ENCODE measurements around the gene EPHA10.

The EPHA10 gene

GRCh38 chr1:37764888-37765441, at the start of gene EPHA10:
TSS of gene EPHA10 (minus strand) at chr1:37765120. CDS start at chr1:37765066, 54 bp downstream.
- H3K4me3 ChIP-seq (replicated peaks; ENCODE audit: low read depth, low read length) = no peak within 1 kb of the TSS
- TF ChIP-seq CTCF (IDR thresholded peaks at IDR 0.05; ENCODE audit: low read depth, low read length, missing control alignments) = no peak
- DNase-seq (ENCODE audit: extremely low read depth, low read depth) = no peak

DNA sequence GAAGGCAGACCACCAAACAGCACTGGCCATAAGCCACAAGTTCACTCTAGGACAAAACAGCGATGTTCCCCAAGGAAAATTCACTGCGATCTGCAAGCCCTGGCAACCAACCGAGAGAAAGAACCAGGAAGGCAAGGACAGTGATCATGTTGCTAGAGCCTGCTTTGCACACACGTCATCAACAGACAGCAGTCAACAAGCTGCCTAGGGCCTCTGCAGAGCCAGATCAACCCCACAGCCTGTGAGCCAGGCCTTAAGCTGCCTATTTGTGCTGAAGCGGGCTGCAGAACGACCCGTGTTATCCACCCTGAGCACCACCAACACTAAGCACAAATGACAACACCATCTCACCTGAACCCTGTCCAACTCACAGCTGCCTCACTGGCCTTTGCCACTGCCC, 49.3 kb upstream of the EPHA10 start:
- no peak overlapping the region for H3K4me3 ChIP-seq (replicated peaks; ENCODE audit: low read depth, low read length)
- no peak for TF ChIP-seq CTCF (IDR thresholded peaks at IDR 0.05; ENCODE audit: low read depth, low read length, missing control alignments)
- no peak for DNase-seq (ENCODE audit: extremely low read depth, low read depth)

- DNase-seq (ENCODE audit: extremely low read depth, low read depth) = no peak
- no peak overlapping the region for H3K4me3 ChIP-seq (replicated peaks; ENCODE audit: low read depth, low read length)
- no peak for TF ChIP-seq CTCF (IDR thresholded peaks at IDR 0.05; ENCODE audit: low read depth, low read length, missing control alignments)
Observed at GRCh38 chr1:37813529-37814145, 48.7 kb upstream of the EPHA10 start.

DNA sequence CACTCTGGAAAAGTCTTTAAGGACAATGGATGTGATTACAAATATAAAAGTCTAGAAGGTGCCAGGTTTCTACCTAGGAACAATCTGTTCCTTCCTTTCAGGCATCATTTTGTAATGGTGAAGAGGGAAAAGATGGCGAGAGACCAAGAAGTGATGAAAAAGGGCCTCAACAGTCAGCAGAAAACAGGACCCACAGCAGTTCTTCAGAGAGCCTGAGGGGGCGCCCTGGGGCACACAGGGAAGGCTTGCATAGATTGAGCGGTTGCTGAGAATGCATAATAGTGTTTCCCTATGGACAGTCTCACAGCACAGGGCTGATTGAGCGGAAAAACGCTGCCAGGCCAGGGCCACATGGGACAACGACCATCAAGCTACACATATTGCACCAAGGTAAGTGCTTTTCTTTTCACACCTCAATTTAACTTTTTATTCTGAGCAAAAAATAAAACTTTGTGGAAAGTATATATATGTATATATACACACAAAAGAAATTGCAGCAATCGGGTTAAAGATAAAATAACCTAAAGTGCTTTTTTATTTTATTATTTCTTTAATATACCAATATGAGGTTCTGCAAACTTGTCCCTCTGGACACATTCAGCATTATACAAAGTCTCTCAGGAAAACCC, 46.2 kb upstream of the EPHA10 start:
- peak; percentile 90 for TF ChIP-seq CTCF (IDR thresholded peaks at IDR 0.05; ENCODE audit: low read depth, low read length, missing control alignments)
- peak; percentile 58 for DNase-seq (ENCODE audit: extremely low read depth, low read depth)
- H3K4me3 ChIP-seq (replicated peaks; ENCODE audit: low read depth, low read length) = no peak overlapping the region

DNA sequence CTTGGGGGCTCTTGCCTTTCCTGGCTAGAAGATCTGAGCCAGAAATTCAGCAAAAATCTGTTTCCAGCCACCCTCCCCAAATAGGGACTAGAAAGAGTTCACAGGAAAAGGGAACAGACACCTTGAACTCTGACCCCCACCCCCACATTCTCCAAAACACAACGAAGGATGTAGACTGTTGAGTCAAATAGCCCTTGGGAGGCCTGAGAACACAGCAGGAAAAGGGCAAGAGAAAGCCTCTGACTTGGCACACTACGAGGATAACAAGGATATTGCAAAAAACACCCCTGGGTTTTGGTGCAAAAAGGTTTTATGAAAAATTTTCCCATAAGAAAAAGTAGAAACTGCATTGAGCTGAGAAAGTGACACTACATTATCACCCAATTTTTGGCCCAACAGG, 45.0 kb upstream of the EPHA10 start:
- no peak for TF ChIP-seq CTCF (IDR thresholded peaks at IDR 0.05; ENCODE audit: low read depth, low read length, missing control alignments)
- no peak for DNase-seq (ENCODE audit: extremely low read depth, low read depth)
- H3K4me3 ChIP-seq (replicated peaks; ENCODE audit: low read depth, low read length) = no peak overlapping the region

DNA sequence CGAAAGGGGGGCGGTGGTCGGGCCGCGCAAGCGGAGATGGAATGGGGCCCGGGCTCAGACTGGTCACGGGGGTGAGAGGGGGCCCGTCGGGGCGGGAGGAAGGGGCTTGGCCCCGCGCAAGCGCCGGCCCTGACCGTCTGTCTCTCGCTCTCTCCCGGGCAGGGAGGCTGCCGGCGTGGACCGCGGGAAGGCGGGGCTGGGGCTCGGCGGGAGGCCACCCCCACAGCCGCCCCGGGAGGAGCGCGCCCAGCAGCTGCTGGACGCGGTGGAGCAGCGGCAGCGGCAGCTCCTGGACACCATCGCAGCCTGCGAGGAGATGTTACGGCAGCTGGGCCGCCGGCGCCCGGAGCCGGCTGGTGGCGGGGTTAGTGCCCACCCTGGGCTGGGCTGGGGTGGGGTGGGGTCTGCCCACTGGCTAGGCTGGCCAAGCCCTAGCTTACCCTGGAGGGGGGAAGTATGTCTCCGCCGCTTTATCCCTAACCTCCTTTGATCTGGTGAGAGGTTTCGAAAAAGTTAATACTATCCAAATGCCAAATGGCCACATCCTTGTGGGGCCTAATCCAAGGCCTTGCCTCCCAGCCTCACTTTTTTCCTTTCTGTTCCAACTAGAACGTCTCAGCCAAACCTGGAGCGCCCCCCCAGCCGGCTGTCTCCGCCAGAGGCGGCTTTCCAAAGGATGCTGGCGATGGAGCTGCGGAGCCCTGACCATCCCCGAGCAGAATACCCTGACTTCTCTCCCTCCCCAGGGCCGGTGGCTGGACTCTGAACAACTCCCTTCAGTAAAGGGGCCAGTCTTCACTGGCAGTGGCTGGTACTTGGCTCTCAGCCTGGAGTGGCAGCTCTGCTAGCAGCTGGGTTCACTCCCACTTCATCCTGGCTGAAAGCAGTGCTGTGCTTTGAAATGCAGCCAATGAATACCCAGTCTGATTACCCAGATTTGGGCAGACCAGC, 43.7 kb upstream of the EPHA10 start:
- no peak for DNase-seq (ENCODE audit: extremely low read depth, low read depth)
- peak overlapping the region; percentile 76 for H3K4me3 ChIP-seq (replicated peaks; ENCODE audit: low read depth, low read length)
- TF ChIP-seq CTCF (IDR thresholded peaks at IDR 0.05; ENCODE audit: low read depth, low read length, missing control alignments) = no peak
